Liver (tissue), 9 donors: ENCODE measurements around the gene SLC25A21. TPM values are rescaled to one million over a fixed set of nuclear protein-coding genes. Genes with fewer than 3 reads are reported as not detected.
"Not testable (repeated sequence)": the region's sequence is repeated elsewhere in the genome, so short reads cannot be mapped to it uniquely, and the experiment has no call there.

Source experiments
- DNase-seq: peaks from one replicate; pipeline ENCODE4 v3.0.0-alpha.2; 2017; ENCODE audit warnings: low spot score
- H3K27ac ChIP-seq, 2 donors: one replicate each; pipeline ENCODE4 v1.7.0; 2013; ENCODE audit warnings: inconsistent platforms in 2 of 2, low read length in 2 of 2, control low read depth in 1 of 2, low read depth in 1 of 2, mild to moderate bottlenecking in 1 of 2
- H3K27me3 ChIP-seq, 4 donors: one replicate each; pipeline versions ENCODE4 v1.6.1 to v1.7.0; 2013; ENCODE audit warnings: low read length in 3 of 4, inconsistent platforms in 1 of 4, mild to moderate bottlenecking in 1 of 4, moderate library complexity in 1 of 4; ENCODE audit not compliant: control insufficient read depth in 4 of 4, insufficient read depth in 4 of 4
- H3K36me3 ChIP-seq, 4 donors: one replicate each; pipeline versions ENCODE4 v1.6.1 to v1.7.0; 2013; ENCODE audit warnings: low read length in 3 of 4, mild to moderate bottlenecking in 3 of 4, low read depth in 1 of 4, moderate library complexity in 1 of 4; ENCODE audit not compliant: control insufficient read depth in 4 of 4, insufficient read depth in 3 of 4
- H3K4me1 ChIP-seq, 4 donors: one replicate each; pipeline versions ENCODE4 v1.6.1 to v1.7.0; 2013; ENCODE audit warnings: low read length in 3 of 4, mild to moderate bottlenecking in 3 of 4, moderate library complexity in 1 of 4; ENCODE audit not compliant: control insufficient read depth in 4 of 4, insufficient read depth in 4 of 4
- H3K4me3 ChIP-seq, 3 donors: one replicate each; pipeline versions ENCODE4 v1.6.1 to v1.7.0; 2013; ENCODE audit warnings: low read length in 3 of 3, control low read depth in 1 of 3, low read depth in 1 of 3, mild to moderate bottlenecking in 1 of 3
- H3K9ac ChIP-seq, 2 donors: one replicate each; pipeline ENCODE4 v1.7.0; 2013; ENCODE audit warnings: low read length in 2 of 2, mild to moderate bottlenecking in 2 of 2, moderate library complexity in 2 of 2, control low read depth in 1 of 2, low read depth in 1 of 2
- H3K9me3 ChIP-seq, 4 donors: one replicate each; pipeline versions ENCODE4 v1.6.1 to v1.7.0; 2013; ENCODE audit warnings: low read length in 3 of 4; ENCODE audit not compliant: control insufficient read depth in 4 of 4
- EGR1 ChIP-seq, 2 donors: IDR thresholded peaks; 2 replicates each; pipeline ENCODE4 v1.6.1; 2016 to 2018; ENCODE audit warnings: antibody characterized with exemption in 2 of 2, low read depth in 2 of 2
- FOXA1 ChIP-seq: IDR thresholded peaks from 2 replicates; pipeline ENCODE4 v1.6.1; 2016; ENCODE audit warnings: antibody characterized with exemption
- FOXA2 ChIP-seq: IDR thresholded peaks from 2 replicates; pipeline ENCODE4 v1.6.1; 2016; ENCODE audit warnings: antibody characterized with exemption
- GABPA ChIP-seq, 2 donors: IDR thresholded peaks in 1 of 2; conservative IDR thresholded peaks in 1 of 2; 2 replicates each; pipeline ENCODE4 v1.6.1; 2016; ENCODE audit warnings: antibody characterized with exemption in 2 of 2, mild to moderate bottlenecking in 1 of 2, moderate library complexity in 1 of 2
- HNF4A ChIP-seq, 2 donors: conservative IDR thresholded peaks; 2 replicates each; pipeline ENCODE4 v1.6.1; 2016; ENCODE audit warnings: antibody characterized with exemption in 2 of 2, mild to moderate bottlenecking in 2 of 2
- HNF4G ChIP-seq: IDR thresholded peaks from 2 replicates; pipeline ENCODE4 v1.6.1; 2016; ENCODE audit warnings: antibody characterized with exemption
- JUND ChIP-seq, 2 donors: IDR thresholded peaks; 2 replicates each; pipeline ENCODE4 v1.6.1; 2016; ENCODE audit warnings: antibody characterized with exemption in 2 of 2
- NR2F2 ChIP-seq: IDR thresholded peaks from 2 replicates; pipeline ENCODE4 v1.6.1; 2016; ENCODE audit warnings: antibody characterized with exemption
- RAD21 ChIP-seq, 2 donors: IDR thresholded peaks; 2 replicates each; pipeline ENCODE4 v1.6.1; 2016; ENCODE audit warnings: antibody characterized with exemption in 2 of 2, mild to moderate bottlenecking in 2 of 2
- RXRA ChIP-seq, 2 donors: IDR thresholded peaks; 2 replicates each; pipeline ENCODE4 v1.6.1; 2017 to 2018; ENCODE audit warnings: antibody characterized with exemption in 2 of 2, mild to moderate bottlenecking in 1 of 2
- SP1 ChIP-seq: IDR thresholded peaks from 2 replicates; pipeline ENCODE4 v1.6.1; 2018; ENCODE audit warnings: antibody characterized with exemption, mild to moderate bottlenecking
- TAF1 ChIP-seq: conservative IDR thresholded peaks from 2 replicates; pipeline ENCODE4 v1.6.1; 2016; ENCODE audit warnings: antibody characterized with exemption, mild to moderate bottlenecking
- YY1 ChIP-seq: IDR thresholded peaks from 2 replicates; pipeline ENCODE4 v1.6.1; 2016; ENCODE audit warnings: antibody characterized with exemption, mild to moderate bottlenecking
- WGBS: extraction: QIAGEN DNeasy Blood & Tissue Kit; methylation state at CpG from one replicate; pipeline ENCODE4 v1.1.7; 2013; 5-methylcytosine and 5-hydroxymethylcytosine counted together
- polyA plus RNA-seq, 2 donors: library from polyadenylated mRNA; stranded (reverse) in 1 of 2; unstranded in 1 of 2; fragments of 200-250 nt in 1 of 2; fragments of >200 nt in 1 of 2; fragmentation: Nextera tagmentation in 1 of 2; extraction: Ambion mirVana in 1 of 2; gene quantifications; one replicate each; pipeline versions ENCODE4 v1.2.1 to v1.2.3, GENCODE V29; 2013 to 2015
- total RNA-seq, 2 donors: library from RNA; depleted of rRNA; stranded (reverse); fragments of >200 nt; gene quantifications; one replicate each; pipeline ENCODE4 v1.2.3, GENCODE V29; 2014
- TF ChIP-seq, protein P1 (sequence below): IDR thresholded peaks from 2 replicates; pipeline ENCODE4 v1.6.1; 2016; ENCODE audit warnings: antibody characterized with exemption
- TF ChIP-seq, protein P2 (sequence below): IDR thresholded peaks from 2 replicates; pipeline ENCODE4 v1.6.1; 2016; ENCODE audit warnings: antibody characterized with exemption, mild to moderate bottlenecking
- TF ChIP-seq, protein P3 (sequence below): fragments of 150-350 bp; IDR thresholded peaks from 2 replicates; pipeline ENCODE4 v1.5.1; 2017; ENCODE audit warnings: improper control_type of control experiment, low read depth, low read length; ENCODE audit not compliant: missing input control
- TF ChIP-seq, protein P4 (sequence below): IDR thresholded peaks from 2 replicates; pipeline ENCODE4 v1.6.1; 2016; ENCODE audit warnings: antibody characterized with exemption
- TF ChIP-seq, protein P5 (sequence below): IDR thresholded peaks from 2 replicates; pipeline ENCODE4 v1.6.1; 2016; ENCODE audit warnings: antibody characterized with exemption
- donor health status: healthy.
- donor health status: healthy.
- donor health status: healthy.
- donor health status: healthy.
- donor health status: healthy.

SLC25A21 gene
- total and polyA plus RNA-seq, 4 donors, result 0.13 to 24.3 (median 0.23) TPM

DNA sequence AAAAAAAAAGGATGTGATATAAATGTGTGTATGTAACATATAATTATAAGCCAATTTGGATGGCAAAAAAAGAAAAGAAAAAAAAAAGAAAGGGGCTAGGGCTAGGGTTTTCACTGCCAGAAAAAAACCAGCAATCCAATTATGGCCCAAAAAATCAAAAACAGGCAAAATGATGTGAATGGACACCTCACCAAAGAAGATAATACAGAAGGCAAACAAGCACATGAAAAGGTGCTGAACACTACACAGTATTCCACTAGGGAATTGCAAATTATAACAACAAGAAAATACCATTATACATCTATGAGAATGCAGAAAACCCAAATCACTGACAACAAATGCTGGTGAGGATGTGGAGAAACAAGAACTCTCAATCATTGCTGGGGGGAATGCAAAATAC lies 13.3 kb upstream of the SLC25A21 start:
- H3K36me3 ChIP-seq, result no peaks in the 10 kb centered on the region
- TF ChIP-seq, protein P1, sequence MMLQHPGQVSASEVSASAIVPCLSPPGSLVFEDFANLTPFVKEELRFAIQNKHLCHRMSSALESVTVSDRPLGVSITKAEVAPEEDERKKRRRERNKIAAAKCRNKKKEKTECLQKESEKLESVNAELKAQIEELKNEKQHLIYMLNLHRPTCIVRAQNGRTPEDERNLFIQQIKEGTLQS, result no peak
- TF ChIP-seq JUND (IDR thresholded peaks at IDR 0.05), result no peak
- no peak for TF ChIP-seq YY1
- no peak for TF ChIP-seq TAF1
- no peak for TF ChIP-seq FOXA2
- TF ChIP-seq RAD21 (IDR thresholded peaks at IDR 0.05), result no peak
- TF ChIP-seq HNF4G, result no peak
- TF ChIP-seq, protein P2, sequence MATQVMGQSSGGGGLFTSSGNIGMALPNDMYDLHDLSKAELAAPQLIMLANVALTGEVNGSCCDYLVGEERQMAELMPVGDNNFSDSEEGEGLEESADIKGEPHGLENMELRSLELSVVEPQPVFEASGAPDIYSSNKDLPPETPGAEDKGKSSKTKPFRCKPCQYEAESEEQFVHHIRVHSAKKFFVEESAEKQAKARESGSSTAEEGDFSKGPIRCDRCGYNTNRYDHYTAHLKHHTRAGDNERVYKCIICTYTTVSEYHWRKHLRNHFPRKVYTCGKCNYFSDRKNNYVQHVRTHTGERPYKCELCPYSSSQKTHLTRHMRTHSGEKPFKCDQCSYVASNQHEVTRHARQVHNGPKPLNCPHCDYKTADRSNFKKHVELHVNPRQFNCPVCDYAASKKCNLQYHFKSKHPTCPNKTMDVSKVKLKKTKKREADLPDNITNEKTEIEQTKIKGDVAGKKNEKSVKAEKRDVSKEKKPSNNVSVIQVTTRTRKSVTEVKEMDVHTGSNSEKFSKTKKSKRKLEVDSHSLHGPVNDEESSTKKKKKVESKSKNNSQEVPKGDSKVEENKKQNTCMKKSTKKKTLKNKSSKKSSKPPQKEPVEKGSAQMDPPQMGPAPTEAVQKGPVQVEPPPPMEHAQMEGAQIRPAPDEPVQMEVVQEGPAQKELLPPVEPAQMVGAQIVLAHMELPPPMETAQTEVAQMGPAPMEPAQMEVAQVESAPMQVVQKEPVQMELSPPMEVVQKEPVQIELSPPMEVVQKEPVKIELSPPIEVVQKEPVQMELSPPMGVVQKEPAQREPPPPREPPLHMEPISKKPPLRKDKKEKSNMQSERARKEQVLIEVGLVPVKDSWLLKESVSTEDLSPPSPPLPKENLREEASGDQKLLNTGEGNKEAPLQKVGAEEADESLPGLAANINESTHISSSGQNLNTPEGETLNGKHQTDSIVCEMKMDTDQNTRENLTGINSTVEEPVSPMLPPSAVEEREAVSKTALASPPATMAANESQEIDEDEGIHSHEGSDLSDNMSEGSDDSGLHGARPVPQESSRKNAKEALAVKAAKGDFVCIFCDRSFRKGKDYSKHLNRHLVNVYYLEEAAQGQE, result no peak
- no peak for TF ChIP-seq NR2F2
- TF ChIP-seq SP1, result no peak
- TF ChIP-seq HNF4A (conservative IDR thresholded peaks at IDR 0.05), result no peak
- no peak for TF ChIP-seq RXRA (IDR thresholded peaks at IDR 0.05)
- TF ChIP-seq, protein P3, sequence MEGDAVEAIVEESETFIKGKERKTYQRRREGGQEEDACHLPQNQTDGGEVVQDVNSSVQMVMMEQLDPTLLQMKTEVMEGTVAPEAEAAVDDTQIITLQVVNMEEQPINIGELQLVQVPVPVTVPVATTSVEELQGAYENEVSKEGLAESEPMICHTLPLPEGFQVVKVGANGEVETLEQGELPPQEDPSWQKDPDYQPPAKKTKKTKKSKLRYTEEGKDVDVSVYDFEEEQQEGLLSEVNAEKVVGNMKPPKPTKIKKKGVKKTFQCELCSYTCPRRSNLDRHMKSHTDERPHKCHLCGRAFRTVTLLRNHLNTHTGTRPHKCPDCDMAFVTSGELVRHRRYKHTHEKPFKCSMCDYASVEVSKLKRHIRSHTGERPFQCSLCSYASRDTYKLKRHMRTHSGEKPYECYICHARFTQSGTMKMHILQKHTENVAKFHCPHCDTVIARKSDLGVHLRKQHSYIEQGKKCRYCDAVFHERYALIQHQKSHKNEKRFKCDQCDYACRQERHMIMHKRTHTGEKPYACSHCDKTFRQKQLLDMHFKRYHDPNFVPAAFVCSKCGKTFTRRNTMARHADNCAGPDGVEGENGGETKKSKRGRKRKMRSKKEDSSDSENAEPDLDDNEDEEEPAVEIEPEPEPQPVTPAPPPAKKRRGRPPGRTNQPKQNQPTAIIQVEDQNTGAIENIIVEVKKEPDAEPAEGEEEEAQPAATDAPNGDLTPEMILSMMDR, result no peak
- TF ChIP-seq, protein P4, sequence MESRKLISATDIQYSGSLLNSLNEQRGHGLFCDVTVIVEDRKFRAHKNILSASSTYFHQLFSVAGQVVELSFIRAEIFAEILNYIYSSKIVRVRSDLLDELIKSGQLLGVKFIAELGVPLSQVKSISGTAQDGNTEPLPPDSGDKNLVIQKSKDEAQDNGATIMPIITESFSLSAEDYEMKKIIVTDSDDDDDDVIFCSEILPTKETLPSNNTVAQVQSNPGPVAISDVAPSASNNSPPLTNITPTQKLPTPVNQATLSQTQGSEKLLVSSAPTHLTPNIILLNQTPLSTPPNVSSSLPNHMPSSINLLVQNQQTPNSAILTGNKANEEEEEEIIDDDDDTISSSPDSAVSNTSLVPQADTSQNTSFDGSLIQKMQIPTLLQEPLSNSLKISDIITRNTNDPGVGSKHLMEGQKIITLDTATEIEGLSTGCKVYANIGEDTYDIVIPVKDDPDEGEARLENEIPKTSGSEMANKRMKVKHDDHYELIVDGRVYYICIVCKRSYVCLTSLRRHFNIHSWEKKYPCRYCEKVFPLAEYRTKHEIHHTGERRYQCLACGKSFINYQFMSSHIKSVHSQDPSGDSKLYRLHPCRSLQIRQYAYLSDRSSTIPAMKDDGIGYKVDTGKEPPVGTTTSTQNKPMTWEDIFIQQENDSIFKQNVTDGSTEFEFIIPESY, result no peak
- TF ChIP-seq GABPA (IDR thresholded peaks at IDR 0.05 in 1 of 2, conservative IDR thresholded peaks at IDR 0.05 in 1 of 2), result no peak
- TF ChIP-seq EGR1 (IDR thresholded peaks at IDR 0.05; ENCODE audit: low read depth in 2 of 2), result no peak
- TF ChIP-seq, protein P5, sequence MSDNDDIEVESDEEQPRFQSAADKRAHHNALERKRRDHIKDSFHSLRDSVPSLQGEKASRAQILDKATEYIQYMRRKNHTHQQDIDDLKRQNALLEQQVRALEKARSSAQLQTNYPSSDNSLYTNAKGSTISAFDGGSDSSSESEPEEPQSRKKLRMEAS, result no peak
- TF ChIP-seq FOXA1, result no peak
- no peak for DNase-seq
- H3K9me3 ChIP-seq, result no peaks in the 10 kb centered on the region
- H3K27me3 ChIP-seq, result no peaks in the 10 kb centered on the region
- H3K4me3 ChIP-seq, result no peak overlapping the region
- H3K9ac ChIP-seq, result no peak overlapping the region
- peaks cover 0 to 5% (median 0%) of the 10 kb centered on the region in 4 donors for H3K4me1 ChIP-seq
- no peak overlapping the region for H3K27ac ChIP-seq

DNA sequence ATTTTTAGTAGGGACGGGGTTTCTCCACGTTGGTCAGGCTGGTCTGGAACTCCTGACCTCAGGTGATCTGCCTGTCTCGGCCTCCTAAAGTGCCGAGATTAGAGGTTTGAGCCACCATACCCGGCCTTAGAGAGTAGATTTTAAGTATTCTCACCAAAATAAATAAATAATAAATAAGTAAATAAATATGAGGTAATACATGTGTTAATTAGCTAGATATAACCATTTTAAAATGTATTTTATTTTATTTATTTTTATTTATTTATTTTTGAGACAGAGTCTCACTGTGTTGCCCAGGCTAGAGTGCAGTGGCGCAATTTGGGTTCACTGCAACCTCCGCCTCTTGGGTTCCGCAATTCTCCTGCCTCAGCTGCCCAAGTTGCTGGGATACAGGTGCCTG lies 12.1 kb upstream of the SLC25A21 start:
- H3K27ac ChIP-seq, H3K9ac ChIP-seq, H3K4me3 ChIP-seq, H3K36me3 ChIP-seq, DNase-seq, H3K4me1 ChIP-seq, H3K9me3 ChIP-seq, H3K27me3 ChIP-seq: not testable (repeated sequence)
- WGBS, result 92% methylated on average over 8 of the region's 8 CpGs
